GM12875 (cell line): Measurements from ENCODE around the gene JUN.

Source experiments
- H3K4me3 ChIP-seq: one replicate; pipeline ENCODE4 v1.5.1; 2011; ENCODE audit warnings: low read depth, low read length, control low read depth
- CTCF ChIP-seq: IDR thresholded peaks from 2 replicates; pipeline ENCODE4 v1.5.1; 2011; ENCODE audit warnings: low read depth, mild to moderate bottlenecking, control low read depth, inconsistent platforms, low read length, moderate library complexity, borderline replicate concordance; ENCODE audit not compliant: insufficient read depth

The JUN gene

DNA sequence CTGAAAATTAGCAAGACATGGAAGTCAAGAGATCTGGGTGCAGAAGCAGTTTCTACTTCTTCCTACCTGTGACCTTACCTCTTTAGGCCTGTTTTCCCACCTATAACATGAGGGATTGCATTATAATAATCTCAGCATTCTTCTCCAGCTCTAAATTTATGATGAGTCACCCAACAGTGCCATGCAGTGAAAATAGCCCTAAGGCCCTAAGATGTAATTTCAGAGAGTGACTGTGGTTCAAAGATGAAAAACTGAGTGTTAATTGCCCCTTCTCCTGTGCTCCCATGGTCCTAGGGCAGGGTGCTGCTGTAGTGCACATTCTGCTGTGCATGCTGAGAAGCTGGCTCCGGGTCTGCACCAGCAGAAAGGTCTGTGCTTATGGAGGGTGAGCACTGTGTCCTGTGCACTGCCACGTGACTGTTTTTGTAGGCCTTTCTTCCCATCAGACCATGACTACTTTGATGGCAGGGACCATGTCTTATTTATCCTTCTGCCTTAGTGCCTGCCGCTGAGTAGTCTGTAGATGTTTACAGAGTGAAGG is 29.7 kb downstream of the JUN start:
- no peak for TF ChIP-seq CTCF
- H3K4me3 ChIP-seq: no peak overlapping the region

- no peak for TF ChIP-seq CTCF
- H3K4me3 ChIP-seq: no peak overlapping the region
These were observed 30.4 kb downstream of the JUN start for GRCh38 chr1:58753431-58753866.

GRCh38 chr1:58749646-58750045 is 34.2 kb downstream of the JUN start:
- no peak for TF ChIP-seq CTCF
- no peak overlapping the region for H3K4me3 ChIP-seq

- TF ChIP-seq CTCF: no peak
- H3K4me3 ChIP-seq: no peak overlapping the region
These were observed 35.2 kb downstream of the JUN start for GRCh38 chr1:58748666-58749065.

GRCh38 chr1:58746757-58747156 is 37.1 kb downstream of the JUN start:
- TF ChIP-seq CTCF: no peak
- H3K4me3 ChIP-seq: no peak overlapping the region

- H3K4me3 ChIP-seq: no peak overlapping the region
- TF ChIP-seq CTCF: no peak
These were observed 37.7 kb downstream of the JUN start for GRCh38 chr1:58746182-58746581.

DNA sequence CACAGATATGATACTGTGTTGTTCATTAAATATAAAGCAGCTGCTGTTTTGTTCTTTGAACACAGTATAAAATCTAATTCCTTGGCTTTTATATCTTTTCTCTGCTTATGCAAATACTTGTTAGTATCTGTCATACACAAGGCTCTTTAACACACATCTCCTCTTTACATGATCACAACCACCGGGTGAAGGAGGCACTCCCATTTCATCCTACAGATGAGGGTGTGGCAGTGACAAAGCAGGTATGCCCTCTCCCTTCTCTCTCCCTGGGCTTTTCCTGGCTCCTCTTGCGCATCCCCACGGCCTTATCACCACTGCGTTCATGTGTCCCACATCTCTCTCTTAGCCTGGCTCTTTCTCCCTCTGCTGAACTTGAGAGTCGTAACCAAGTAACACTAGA is 38.2 kb downstream of the JUN start:
- TF ChIP-seq CTCF: no peak
- no peak overlapping the region for H3K4me3 ChIP-seq
